ENCODE data around the gene FAT4. TPM values are rescaled to one million over a fixed set of nuclear protein-coding genes. Genes with fewer than 3 reads are reported as not detected.

FAT4 gene
- total RNA-seq, 1 donor from 2014 or later = not detected

GRCh38 chr4:125359363-125359762 is 44.6 kb downstream of the FAT4 start:
- Mint-ChIP-seq H3K9me3 (no peaks in the 10 kb centered on the region), H3K27me3 (ENCODE audit: low read depth) (no peaks in the 10 kb centered on the region), H3K4me1 (ENCODE audit: low read depth) (no peaks in the 10 kb centered on the region), H3K27ac (no peak overlapping the region), H3K4me3 (ENCODE audit: low read depth) (no peak overlapping the region), H3K36me3 (ENCODE audit: low read depth) (no peaks in the 10 kb centered on the region)
- intact Hi-C loops (cut with micrococcal nuclease) = no loop called here
- DNase-seq (ENCODE audit: low spot score) = no peak

- no peak overlapping the region for H3K27ac Mint-ChIP-seq
- no peak overlapping the region for H3K4me3 Mint-ChIP-seq (ENCODE audit: low read depth)
- H3K9me3 Mint-ChIP-seq = no peaks in the 10 kb centered on the region
- no peaks in the 10 kb centered on the region for H3K27me3 Mint-ChIP-seq (ENCODE audit: low read depth)
- no peak for DNase-seq (ENCODE audit: low spot score)
- no peaks in the 10 kb centered on the region for H3K36me3 Mint-ChIP-seq (ENCODE audit: low read depth)
- H3K4me1 Mint-ChIP-seq (ENCODE audit: low read depth) = no peaks in the 10 kb centered on the region
- intact Hi-C loops (cut with micrococcal nuclease) = no loop called here
Measured at GRCh38 chr4:125359960-125360634, 45.3 kb downstream of the FAT4 start.

- no peaks in the 10 kb centered on the region for H3K9me3 Mint-ChIP-seq
Measured at GRCh38 chr4:125360727-125361126, 46.0 kb downstream of the FAT4 start.

More at GRCh38 chr4:125360727-125361126, 46.0 kb downstream of the FAT4 start:
- Mint-ChIP-seq H3K4me1 (ENCODE audit: low read depth) (no peaks in the 10 kb centered on the region), H3K27me3 (ENCODE audit: low read depth) (no peaks in the 10 kb centered on the region), H3K4me3 (ENCODE audit: low read depth) (no peak overlapping the region), H3K36me3 (ENCODE audit: low read depth) (no peaks in the 10 kb centered on the region), H3K27ac (no peak overlapping the region)
- no peak for DNase-seq (ENCODE audit: low spot score)
- intact Hi-C loops (cut with micrococcal nuclease) = no loop called here

Measured in activated T-helper 2 cell treated with anti-CD3 and anti-CD28 coated beads, Interferon-gamma antibody, Interleukin-2, Interleukin-4, amounts not matched to agents 10 μg/mL and 5 μg/mL and 100 μg/mL, durations not matched to agents 14 hours and 24 hours and 36 hours (primary cell).